NT2/D1 (cell line): Measurements from ENCODE around the gene FBXL22.

Experiments used
- SUZ12 ChIP-seq: IDR thresholded peaks from 2 replicates; pipeline ENCODE4 v1.6.1; 2011; ENCODE audit not compliant: insufficient read length, insufficient read depth; ENCODE audit errors: extremely low read depth
- YY1 ChIP-seq: IDR thresholded peaks from 2 replicates; pipeline ENCODE4 v1.6.1; 2011; ENCODE audit not compliant: insufficient read length, insufficient read depth
- ZNF274 ChIP-seq: IDR thresholded peaks from 2 replicates; pipeline ENCODE4 v1.6.1; 2011; ENCODE audit warnings: mild to moderate bottlenecking, low read depth, low read length

DNA sequence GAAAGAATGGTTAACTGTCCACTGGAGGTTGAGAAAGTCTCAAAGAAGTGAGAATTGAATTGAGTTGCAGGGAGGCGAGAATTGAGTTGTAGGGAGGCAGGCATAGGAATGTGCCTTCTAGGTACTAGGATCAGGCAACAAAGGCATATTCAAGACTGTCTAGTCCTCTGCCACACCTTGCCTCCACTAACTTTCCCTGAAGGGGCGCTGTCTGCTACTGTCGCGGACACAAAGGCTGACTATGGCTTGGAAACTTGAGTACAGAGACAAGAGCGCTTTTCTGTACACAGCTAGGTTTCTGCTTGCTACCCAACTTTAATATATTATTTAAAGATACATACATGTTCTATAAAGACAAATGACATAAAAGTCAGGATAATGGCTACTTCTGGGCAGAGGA, 10.4 kb upstream of the FBXL22 start:
- TF ChIP-seq YY1 (no peak), SUZ12 (no peak), ZNF274 (no peak)
